Uterus (tissue), 2 donors: ENCODE results near the gene TMEM205.
"Not testable (repeated sequence)": the region's sequence is repeated elsewhere in the genome, so short reads cannot be mapped to it uniquely, and the experiment has no call there.

ENCODE experiments used
- CTCF ChIP-seq, 4 experiments: fragments of 200-600 bp in 2 of 4; fragments of 450-650 bp in 2 of 4; sonication (generic) in 2 of 4; IDR thresholded peaks; one replicate each; pipeline ENCODE4 v1.5.1; 2016 to 2019; ENCODE audit warnings: antibody characterized with exemption in 4 of 4, mild to moderate bottlenecking in 2 of 4, moderate library complexity in 1 of 4
- POLR2A ChIP-seq, 2 donors: fragments of 450-650 bp; IDR thresholded peaks; one replicate each; pipeline ENCODE4 v1.6.1; 2016; ENCODE audit warnings: antibody characterized with exemption in 2 of 2, mild to moderate bottlenecking in 1 of 2, moderate library complexity in 1 of 2

DNA sequence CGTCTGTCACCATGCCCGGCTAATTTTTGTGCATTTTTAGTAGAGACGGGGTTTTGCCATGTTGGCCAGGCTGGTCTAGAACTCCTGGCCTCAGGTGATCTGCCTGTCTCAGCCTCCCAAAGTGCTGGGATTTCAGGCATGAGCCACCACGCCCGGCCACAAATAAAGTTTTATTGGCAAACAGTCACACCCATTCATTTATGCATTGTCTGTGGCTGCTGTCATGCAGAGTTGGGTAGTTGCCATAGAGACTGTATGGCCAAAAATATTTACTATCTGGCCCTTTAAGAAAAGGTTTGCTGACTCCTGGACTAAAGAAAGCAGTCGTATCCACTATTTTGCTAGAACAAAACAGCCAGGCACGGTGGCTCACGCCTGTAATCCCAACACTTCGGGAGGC, 12.2 kb downstream of the TMEM205 start:
- not testable (repeated sequence) for TF ChIP-seq CTCF, POLR2A (IDR thresholded peaks at IDR 0.05)
